HG02852 (cell line): ENCODE measurements around the gene MSI2.

ENCODE experiments used
- ATAC-seq: cut with Tn5 transposase; IDR thresholded peaks from one replicate; pipeline ENCODE4 v1.9.1; 2021; ENCODE audit warnings: mild to moderate bottlenecking, moderate library complexity; ENCODE audit not compliant: unreplicated experiment

Gene MSI2

DNA sequence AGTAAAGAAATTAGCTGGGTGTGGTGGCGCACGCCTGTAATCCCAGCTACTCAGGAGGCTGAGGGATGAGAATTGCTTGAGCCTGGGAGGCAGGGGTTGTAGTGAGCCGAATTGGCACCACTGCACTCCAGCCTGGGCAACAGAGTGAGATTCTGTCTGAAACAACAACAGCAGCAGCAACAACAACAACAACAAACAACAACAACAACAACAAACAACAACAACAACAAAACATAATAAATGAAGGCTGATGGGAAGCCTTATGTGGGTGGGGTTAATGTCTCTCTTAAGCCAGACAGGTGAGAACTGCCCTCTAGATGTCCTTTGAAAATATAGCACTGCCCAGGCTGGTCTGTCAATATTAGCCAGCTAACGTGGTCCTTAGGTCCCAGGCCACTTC is 107.3 kb downstream of the MSI2 start:
- no peak for ATAC-seq

DNA sequence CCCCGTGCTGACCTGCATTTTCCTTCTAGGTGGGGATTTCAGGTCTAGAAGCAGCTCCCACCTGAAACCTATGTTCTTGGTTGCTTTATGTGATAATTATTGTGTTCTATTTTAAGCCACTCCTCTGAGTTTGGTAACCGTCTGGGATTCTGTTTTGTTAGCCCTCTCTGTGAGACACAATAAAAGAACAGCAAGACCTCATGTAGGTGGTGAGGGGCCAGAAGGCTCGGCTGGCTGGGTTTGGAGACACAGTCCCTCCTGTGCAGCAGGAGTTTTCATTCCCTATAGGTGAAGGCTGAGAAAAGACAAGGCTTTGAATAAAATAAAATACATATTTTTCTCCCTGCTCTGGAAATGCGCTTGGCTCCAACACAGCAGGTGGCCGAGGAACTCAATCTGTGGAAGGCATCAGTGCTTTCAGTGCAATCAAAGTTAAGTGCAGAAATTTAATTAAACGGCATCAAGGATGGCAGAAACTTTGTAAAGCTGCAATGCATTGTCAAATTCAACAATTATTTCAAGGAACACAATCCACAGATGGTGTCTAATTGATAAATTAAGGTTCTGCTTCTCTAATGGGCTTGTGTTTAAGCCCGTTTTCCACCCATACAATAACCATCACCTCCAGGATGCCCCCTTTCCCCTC is 107.8 kb downstream of the MSI2 start:
- ATAC-seq = no peak

DNA sequence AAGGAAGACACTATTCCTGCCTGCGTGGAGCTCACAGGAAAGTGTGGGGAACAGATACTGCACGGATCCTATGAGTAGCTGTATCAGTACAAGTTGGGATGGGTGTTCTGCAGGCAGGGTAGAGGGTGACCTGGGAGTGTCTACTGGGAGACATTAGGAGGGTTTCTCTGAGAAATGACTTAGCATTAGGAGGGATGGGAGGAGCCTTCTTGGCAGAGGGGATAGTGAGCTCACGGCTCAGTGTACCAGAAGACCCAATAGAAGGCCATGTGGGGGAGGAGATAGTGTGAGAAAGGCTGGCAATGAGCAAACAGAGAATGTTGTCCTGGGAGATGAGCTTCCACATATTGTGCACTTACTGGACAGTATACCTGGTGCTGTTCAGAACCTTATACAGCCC is 109.1 kb downstream of the MSI2 start:
- ATAC-seq = no peak

DNA sequence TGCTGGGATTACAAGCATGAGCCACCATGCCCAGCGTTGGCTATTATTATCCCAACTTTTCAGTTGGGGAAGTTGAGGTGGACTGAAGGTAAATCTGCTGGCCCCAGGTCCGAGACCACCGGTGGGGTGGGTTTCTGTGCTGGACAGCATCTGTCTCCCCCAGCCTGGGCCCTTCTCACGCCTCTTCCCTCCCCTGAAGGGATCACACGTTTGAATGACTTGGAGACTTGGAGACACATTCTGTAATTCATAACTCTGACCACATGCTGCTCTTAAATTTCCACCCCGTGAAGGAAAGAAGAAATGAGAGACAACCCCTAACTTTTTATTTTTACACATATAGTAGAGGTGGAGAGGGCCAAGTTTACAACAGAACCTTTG is 109.8 kb downstream of the MSI2 start:
- no peak for ATAC-seq

DNA sequence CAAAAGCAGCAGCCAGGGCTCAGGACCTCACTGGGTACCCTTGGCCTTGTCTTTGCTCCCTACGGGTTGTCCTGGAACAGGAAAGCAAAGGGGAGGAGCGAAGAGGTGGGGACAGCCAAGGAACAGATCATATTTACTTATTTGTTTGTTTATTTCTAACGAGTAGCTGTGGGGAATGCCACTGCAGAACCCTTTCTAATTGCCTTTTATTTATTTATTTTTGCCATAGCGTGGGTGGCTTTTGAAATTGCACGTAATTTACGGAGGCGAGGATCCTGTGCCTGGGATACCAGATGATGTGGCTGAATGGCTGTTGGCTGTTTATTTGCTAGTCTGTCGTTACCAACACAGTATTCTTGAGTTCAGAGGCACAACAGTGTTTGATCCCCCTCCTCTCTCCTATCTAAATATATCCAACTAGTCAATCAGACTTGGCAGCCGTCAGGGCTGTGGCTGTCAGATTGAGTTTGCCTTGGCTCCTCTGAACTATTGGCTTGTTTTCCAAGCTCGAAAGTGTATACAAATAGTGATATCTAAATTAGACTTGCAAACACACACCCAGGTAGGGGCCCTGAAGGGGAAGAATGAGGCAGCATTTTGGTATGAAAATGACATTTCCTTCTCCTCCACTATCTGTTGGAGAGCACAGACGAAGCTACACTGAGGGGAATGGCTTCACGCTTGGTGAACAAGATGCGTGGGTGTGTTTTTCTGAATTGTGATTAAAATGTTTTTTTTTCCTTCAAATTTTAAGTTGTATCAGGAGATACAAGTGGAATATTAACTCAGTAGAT is 110.4 kb downstream of the MSI2 start:
- ATAC-seq = no peak

DNA sequence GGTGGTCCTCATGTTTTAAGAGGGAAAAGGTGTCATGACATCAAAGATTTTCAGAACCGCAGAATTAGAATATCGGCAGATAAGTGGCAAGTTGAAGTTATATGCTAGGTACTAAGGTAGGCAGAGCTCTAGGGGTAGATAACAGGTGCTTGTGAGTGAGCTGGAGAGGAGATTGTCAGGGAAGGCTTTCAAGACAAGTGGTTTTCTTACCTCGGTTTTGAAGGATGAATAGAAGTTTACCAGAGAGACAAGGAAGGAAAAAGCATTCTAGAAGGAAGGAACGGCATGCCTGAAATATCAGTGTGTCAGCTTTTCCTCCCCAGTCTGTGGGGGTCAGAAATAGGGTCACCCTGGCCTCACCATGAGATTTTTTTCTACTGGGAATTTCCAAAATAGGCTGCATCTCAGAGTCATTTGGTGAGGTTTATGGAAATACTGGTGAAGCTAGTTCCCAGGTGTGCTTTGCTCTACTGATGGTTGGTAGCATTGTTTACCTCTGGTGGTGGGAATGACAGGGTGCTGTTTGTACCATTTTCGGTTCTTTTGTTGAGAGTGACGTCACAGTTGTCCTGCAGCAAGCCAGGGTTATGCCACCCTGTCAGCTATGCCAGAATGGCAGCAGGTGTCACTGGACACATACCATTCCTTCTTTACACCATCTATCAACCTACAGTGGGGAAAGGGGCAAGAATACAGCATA is 112.5 kb downstream of the MSI2 start:
- ATAC-seq = no peak

DNA sequence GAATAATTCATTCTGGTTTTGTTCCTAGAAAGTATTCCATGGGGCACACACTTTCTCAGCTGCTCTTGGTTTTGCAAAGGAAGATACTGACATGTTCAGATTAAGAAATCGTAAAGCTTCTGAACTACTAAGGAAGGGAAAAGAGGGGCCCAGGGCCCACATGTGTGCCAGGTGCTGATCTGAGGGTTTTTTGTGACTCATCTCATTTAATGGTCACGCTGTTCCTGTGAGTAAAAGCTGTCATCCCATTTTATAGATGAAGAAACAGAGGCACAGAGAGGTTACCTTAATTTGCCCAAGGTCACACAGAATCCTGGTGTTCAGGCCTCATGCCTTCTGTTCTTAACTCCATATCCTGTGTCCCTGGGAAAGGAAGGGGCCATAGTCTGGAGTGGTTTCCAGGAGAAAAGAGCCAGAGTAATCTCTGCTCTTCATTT is 113.2 kb downstream of the MSI2 start:
- ATAC-seq = no peak

DNA sequence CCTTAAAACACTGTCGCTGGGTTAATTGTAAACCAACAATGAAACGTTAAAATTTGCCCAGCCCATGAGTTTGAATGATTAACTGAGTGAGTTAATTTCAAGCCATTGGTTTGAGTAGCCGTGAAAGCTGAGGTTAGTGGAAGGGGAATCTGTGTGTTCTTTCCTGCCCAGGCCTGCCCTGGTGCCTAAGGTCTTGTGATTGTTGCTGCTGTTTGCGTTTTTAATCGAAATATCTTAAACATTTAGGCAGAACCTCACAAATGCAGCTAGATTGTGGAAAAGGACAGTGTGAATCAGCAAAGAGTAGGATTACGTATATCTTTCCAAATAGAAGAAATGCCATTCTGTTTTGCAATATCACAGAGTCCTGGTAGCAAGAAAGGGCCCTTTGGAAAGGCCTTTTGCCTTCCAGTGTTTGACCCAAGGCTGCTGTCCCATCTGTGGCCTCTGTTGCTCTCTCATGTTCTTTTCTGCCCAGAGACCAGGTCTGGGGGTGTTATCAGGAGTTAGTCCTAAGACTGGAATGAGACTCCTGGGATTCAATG is 113.8 kb downstream of the MSI2 start:
- ATAC-seq = no peak

DNA sequence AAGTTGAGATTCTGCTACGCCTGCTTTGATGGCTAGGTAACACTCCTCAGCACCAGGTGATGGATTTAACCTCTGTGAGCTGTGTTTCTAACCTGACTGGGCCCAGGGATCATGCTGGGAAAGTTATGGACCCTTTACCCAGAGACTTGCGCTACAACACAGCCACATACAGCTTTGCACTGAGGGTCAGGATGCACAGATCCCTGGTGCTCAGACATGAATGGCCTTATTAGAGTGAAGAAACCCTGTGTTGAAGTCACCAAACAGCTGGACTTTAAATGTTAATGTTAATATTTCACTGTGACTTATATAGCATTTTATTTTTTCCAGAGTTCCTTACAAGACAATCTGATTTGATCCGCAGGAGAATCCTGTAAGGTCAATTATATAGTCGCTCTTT is 114.3 kb downstream of the MSI2 start:
- ATAC-seq = no peak

DNA sequence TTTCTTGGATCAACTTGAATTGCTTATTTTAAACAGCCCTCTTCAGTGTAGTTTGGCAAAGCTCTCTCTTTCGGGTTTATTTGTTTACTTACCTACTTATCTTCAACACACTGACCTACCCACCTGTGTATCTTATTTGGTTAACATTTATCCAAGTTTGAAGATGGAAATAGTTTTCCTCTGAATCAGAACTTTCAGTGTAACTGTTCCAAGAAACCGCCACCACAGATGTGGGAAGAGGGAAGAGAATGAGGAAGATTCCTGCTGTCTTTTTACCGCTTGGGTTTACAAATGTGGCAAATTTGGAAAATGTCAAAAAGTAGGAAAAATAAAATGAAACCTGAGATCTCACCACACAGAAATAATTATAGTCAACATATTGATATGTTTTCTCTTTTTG is 115.8 kb downstream of the MSI2 start:
- ATAC-seq = no peak

DNA sequence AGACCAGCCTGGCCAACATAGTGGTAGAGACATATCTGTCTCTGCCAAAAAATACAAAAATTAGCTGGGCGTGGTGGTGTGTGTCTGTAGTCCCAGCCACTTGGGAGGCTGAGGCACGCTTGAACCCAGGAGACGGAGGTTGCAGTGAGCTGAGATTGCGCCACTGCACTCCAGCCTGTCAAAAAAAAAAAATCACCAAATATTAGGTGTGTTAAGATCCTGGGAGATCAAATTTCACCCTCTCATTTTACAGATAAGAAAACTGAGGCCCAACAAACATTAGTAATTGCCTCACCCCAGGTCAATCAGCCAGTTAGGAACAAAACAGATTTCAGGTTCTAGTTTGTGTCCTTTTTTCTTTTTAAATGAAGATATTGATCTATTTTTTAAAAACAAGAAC is 116.7 kb downstream of the MSI2 start:
- ATAC-seq = no peak

DNA sequence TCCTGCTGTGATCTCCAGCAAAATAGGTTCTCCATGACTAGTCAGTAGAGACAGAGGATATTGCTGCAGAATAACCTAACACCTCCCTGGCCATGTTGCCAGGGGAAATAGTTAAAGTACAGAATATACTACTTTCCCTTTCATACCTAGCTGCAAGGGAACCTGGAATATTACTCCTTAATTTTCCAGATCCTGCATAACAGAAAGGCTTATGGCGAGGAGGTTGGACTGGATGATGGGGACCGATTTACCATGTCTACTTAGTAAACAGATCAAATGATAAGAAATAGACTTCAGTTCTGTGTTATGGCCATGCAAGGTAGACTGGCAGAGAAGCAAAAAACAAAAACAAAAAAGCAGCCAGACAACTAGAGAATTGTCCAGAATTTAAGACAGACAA is 117.4 kb downstream of the MSI2 start:
- no peak for ATAC-seq

DNA sequence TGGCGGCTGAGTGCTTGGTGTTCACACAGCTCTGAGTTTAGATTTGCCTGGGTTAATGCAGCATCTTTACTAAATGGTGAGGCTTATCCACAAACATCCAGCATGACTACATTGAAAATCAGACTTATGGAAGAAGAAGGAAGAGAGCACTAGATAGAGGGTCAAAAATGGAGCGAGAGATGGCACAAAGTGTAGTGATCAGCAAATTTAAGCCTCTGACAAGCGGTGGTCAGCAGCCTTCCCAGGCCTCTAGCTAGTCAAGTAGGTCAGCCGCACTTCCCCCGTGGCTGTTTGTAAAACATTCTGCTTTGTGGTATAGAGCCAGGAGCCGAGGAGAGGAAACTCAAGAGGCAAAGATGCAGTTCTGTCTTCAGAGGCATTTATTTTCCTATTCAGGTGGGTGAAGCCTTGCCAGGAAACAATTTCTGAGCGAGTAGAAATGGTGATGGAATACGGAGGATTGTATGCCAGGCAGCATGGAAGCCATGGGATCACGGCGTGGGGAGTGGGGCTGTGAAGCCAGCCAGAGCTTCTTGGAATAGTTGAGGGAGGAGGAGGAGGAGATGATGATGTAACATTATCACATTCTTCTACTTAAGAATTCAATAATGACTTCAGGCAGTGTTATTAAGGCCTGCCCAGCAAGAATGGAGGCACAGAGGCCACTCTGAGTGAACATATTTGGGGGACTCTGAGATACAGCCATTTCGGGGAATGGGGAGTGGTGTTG is 118.9 kb downstream of the MSI2 start:
- no peak for ATAC-seq

DNA sequence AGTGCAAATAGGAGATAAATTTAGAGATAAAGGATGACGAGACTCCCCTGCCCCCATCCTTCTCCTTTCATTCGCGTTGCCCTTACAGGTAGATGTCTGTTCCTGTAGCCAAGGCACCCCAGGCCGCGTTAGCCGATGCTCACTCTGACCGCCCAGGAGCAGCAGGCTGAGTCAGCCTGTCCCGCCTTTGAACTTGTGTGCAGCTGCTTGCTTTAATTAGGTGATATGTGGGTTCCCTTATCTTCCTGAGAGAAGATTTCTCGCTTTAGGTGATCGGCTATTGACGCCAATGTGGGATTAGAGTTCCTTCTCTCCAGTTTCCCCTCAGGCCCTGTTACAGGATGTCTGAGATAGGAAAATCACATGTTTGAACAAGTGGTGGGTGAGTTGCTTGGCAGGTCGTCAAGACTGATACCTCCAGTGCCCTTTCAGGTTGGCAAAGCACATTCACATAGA is 119.5 kb downstream of the MSI2 start:
- ATAC-seq = no peak

DNA sequence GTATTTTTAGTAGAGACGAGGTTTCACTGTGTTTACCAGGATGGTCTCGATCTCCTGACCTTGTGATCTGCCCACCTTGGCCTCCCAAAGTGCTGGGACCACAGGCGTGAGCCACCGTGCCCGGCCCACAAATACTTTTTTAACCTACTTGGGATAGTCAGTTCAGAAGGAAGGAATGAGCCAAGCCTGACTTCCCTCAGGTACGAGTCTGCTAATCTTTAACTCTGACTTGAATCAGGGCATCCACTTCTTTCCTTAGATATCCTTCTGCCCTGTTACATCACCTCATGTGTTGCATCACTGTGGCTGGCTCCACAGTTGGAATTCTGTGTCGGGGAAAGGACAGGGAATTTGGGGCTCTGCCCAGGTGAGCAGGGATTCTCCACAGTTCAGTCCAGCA is 120.8 kb downstream of the MSI2 start:
- ATAC-seq = no peak

DNA sequence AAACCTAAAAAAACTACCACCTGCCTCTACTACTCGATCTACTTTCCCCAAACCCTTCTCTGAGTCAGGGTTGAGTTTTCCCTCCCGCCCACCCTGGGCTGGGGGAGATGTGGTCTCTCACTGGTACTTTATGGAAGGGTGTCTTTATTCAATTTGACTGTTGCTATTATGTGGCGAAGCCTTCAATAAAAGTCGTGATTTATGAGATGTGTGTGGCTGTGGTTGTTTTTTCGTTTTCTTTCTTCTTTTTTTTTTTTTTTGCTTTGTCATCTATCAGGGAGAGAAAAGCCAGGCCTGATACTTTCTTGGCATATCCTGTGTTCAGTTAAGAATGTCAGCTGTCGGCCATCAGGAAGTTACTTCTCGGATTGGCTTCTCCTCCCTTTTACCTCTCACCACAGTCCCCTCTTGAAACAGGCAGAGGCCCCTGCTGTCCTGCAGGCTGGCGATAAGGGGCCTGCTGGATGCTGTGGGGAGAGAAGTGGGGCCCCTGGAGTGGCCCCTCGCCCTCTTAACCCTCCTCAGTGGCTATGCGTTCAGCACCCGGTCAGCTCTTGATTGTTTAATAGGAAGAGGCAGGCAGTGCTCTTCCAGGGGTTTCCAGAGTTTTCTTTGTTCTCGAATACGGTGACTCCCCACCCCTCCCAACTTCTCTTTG is 123.0 kb downstream of the MSI2 start:
- no peak for ATAC-seq

DNA sequence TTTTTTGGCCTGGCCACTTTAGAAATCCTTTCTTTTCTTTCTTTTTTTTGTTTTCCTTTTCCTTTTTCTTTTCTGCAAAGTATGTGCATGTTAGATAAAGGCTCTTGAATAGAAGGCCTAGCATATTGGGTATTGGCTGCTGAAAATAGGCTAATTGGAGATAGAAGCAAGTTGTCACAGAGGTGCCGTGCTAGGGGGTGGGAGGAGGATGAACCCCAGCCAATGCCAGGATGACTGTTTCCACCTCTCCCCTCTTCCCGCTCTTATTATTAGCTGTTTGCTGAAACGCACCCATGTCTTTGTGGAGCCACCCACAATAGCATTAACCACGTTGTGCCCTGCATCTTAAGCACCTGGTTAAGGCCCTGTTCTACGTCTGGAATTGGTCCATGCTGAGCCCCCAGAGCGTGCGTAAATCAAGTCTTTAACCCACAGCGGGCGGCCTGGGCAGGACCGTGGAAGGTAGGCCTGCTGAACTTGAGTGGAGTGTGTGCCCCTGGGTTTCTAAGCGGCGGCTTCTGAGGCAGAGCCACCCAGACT is 123.6 kb downstream of the MSI2 start:
- no peak for ATAC-seq

DNA sequence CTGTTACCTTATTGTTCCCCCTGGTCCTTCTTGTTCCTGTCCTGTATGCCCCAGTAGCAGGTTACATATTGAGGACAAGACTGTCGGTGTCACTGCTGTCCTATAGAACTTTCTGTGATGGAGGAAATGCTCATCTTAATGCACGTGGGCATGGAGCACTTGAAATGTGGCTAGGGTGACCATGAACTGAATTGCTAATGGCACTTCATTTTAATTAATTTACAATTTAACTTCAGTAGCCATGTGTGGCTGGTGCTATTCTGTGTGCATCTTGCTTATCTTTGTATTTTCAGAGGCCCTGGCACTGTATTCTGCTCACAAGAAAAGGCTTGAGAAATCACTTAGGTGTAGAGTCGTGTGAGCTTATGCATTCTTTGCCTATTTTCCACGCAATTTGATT is 125.2 kb downstream of the MSI2 start:
- ATAC-seq = no peak

DNA sequence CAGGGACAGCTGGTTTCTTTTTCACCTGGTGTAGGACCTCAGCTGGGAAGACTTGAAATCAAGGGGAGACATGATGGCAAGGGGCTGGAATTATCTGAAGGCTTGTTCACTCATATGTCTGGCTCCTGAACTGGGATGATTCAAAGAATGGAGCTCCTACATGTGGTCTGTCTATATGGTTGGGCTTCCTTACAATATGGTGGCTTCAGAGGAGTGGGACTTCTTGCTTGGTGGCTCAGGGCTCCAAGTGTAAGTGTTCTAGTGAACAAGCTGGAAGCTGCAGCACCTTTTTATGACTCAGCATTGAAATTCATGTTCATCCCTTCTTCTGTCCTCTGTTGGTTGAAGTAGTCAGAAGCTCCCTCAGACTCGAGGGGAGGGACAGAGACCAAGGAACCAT is 127.9 kb downstream of the MSI2 start:
- no peak for ATAC-seq

DNA sequence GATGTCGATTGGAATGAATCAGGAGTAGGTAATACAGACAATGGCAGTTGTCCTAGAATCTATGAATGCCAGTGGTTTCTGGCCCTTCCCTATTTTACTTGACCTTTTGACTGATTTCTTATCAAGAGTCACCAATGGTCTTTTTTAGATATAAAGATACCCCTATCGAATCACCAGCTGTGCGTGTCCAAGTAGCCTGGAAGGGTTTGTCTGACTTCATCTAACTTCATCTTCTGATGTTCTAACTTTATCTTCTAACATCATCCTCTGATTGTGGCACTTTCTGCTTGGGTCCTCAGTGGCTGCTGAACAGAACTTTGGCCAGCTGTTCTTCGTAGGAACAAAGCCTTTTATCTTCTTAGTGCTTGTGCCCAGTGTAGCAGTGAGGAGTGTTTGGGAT is 129.7 kb downstream of the MSI2 start:
- no peak for ATAC-seq
